Measurements from ENCODE around the gene PLEK. TPM values are rescaled to one million over a fixed set of nuclear protein-coding genes. Genes with fewer than 3 reads are reported as not detected.

PLEK gene
- polyA plus RNA-seq, 3 donors: 351 to 708 (median 403) TPM

DNA sequence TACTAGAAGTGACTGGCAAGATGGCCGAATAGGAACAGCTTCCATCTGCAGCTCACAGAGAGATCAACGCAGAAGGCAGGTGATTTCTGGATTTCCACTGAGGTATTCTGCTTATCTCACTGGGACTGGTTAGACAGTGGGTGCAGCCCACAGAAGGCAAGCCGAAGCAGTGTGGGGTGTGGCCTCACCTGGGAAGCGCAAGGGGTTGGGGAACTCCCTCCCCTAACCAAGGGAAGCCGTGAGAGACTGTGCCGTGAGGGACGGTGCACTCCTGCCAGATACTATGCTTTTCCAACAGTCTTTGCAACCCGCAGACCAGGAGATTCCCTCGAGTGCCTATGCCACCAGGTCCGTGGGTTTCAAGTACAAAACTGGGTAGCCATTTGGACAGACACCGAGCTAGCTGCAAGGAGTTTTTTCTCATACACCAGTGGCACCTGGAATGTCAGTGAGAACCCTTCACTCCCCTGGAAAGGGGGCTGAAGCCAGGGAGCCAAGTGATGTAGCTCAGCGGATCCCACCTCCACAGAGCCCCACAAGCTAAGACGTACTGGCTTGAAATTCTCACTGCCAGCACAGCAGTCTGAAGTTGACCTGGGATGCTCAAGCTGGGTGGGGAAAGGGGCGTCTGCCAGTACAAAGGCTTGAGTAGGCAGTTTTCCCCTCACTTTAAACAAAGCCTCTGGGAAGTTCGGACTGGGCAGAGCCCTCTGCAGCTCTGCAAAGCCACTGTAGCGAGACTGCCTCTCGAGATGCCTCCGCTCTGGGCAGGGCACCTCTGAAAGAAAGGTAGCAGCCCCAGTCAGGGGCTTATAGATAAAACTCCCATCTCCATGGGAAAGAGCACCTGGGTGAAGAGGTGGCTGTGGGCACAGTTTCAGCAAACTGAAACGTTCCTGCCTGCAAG is 40.1 kb downstream of the PLEK start:
- Mint-ChIP-seq H3K4me3 (no peak overlapping the region), H3K4me1 (peaks cover 4% of the 10 kb centered on the region), H3K9me3 (peaks cover 5 to 16% (median 12%) of the 10 kb centered on the region in 7 donors), H3K27ac (no peak overlapping the region), H3K27me3 (ENCODE audit: low read depth in 3 of 3) (no peaks in the 10 kb centered on the region), H3K36me3 (peaks cover 54 to 67% of the 10 kb centered on the region in 2 donors)
- no peak overlapping the region for H2AFZ ChIP-seq (ENCODE audit: insufficient read depth, low read depth, low read length, poor library complexity, severe bottlenecking)
- no peaks in the 10 kb centered on the region for H3K9me3 ChIP-seq (replicated peaks in 1 of 2; ENCODE audit: control insufficient read depth in 1 of 2, insufficient read depth in 1 of 2, low read length in 2 of 2)
- intact Hi-C loops (cut with micrococcal nuclease): no loop called here
- no peaks in the 10 kb centered on the region for H3K27me3 ChIP-seq (ENCODE audit: control insufficient read depth in 2 of 2, insufficient read depth in 2 of 2, low read length in 2 of 2)
- no peak overlapping the region for H3K27ac ChIP-seq (ENCODE audit: low read depth in 1 of 2, low read length in 2 of 2)
- peaks cover 3% of the 10 kb centered on the region for H4K20me1 ChIP-seq (ENCODE audit: insufficient read depth, low read length)
- no peak overlapping the region for H3K9ac ChIP-seq (ENCODE audit: insufficient read depth, low read length, poor library complexity, severe bottlenecking)
- H3K4me1 ChIP-seq (ENCODE audit: control insufficient read depth in 1 of 2, insufficient read depth in 2 of 2, low read length in 2 of 2): no peaks in the 10 kb centered on the region
- no peak for DNase-seq
- H3K4me2 ChIP-seq (replicated peaks; ENCODE audit: extremely low read depth, low read length, poor library complexity, severe bottlenecking): no peak overlapping the region
- no peaks in the 10 kb centered on the region for H3K79me2 ChIP-seq (ENCODE audit: insufficient read depth, low read length)
- H3K4me3 ChIP-seq (replicated peaks in 1 of 3; ENCODE audit: low read depth in 2 of 3, low read length in 3 of 3): no peak overlapping the region
- H3K36me3 ChIP-seq (replicated peaks in 1 of 2; ENCODE audit: control insufficient read depth in 1 of 2, insufficient read depth in 2 of 2, low read length in 2 of 2): peaks cover 0 to 40% of the 10 kb centered on the region in 2 donors
- TF ChIP-seq, protein P1, sequence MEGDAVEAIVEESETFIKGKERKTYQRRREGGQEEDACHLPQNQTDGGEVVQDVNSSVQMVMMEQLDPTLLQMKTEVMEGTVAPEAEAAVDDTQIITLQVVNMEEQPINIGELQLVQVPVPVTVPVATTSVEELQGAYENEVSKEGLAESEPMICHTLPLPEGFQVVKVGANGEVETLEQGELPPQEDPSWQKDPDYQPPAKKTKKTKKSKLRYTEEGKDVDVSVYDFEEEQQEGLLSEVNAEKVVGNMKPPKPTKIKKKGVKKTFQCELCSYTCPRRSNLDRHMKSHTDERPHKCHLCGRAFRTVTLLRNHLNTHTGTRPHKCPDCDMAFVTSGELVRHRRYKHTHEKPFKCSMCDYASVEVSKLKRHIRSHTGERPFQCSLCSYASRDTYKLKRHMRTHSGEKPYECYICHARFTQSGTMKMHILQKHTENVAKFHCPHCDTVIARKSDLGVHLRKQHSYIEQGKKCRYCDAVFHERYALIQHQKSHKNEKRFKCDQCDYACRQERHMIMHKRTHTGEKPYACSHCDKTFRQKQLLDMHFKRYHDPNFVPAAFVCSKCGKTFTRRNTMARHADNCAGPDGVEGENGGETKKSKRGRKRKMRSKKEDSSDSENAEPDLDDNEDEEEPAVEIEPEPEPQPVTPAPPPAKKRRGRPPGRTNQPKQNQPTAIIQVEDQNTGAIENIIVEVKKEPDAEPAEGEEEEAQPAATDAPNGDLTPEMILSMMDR (IDR thresholded peaks at IDR 0.05): no peak
- 93% methylated on average over 11 of the region's 19 CpGs for WGBS (ENCODE audit: insufficient coverage)

DNA sequence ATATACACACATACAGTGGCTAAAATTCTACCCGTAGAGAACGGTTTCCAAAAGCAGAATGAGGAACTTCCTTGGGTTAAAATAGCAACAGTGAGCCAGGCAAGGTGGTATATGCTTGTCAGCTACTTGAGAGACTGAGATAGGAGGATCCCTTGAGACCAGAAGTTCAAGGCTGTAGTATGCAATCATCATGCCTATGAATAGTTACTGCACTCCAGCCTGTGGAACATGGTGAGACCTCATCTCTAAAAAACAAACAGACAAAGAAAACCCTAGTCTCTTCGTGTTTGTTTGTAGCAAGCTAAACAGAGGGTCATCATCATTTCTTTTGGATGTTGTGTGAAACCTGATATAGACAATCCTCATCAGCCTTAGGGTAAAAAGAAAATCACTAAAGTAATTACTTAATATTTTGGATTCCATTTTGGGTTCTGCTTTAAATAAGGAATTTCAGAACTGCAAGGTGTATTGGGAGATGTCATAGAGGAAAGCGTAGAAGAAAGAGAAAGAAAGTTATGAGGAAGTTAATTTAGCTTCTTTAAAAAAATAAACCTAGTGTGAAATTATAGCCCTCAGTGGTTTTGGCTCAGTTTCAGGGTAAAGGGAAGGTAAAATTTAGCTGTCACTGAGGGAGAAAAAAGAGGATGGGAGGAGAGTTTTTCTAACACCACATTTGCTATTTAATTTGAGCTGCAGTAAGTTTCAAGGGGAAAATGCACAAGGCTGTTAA is 46.5 kb downstream of the PLEK start:
- DNase-seq: peak in 2 of 3 donors; percentile 41 to 47
- H3K27me3 ChIP-seq (ENCODE audit: control insufficient read depth in 2 of 2, insufficient read depth in 2 of 2, low read length in 2 of 2): no peaks in the 10 kb centered on the region
- H3K36me3 Mint-ChIP-seq: peaks cover 3 to 11% of the 10 kb centered on the region in 2 donors
- peaks cover 4 to 12% (median 8%) of the 10 kb centered on the region in 7 donors for H3K9me3 Mint-ChIP-seq
- H4K20me1 ChIP-seq (ENCODE audit: insufficient read depth, low read length): no peaks in the 10 kb centered on the region
- H3K9ac ChIP-seq (ENCODE audit: insufficient read depth, low read length, poor library complexity, severe bottlenecking): no peak overlapping the region
- H3K4me1 ChIP-seq (ENCODE audit: control insufficient read depth in 1 of 2, insufficient read depth in 2 of 2, low read length in 2 of 2): peaks cover 22 to 23% of the 10 kb centered on the region in 2 donors
- TF ChIP-seq, protein P1 (IDR thresholded peaks at IDR 0.05): no peak
- H3K79me2 ChIP-seq (ENCODE audit: insufficient read depth, low read length): no peaks in the 10 kb centered on the region
- peak overlapping the region; percentile 72 to 90 (median 84) for H3K27ac Mint-ChIP-seq
- H3K4me1 Mint-ChIP-seq: peaks cover 32% of the 10 kb centered on the region
- WGBS (ENCODE audit: insufficient coverage): no CpG with 5 or more reads among the region's 4 CpGs
- H3K4me3 ChIP-seq (replicated peaks in 1 of 3; ENCODE audit: low read depth in 2 of 3, low read length in 3 of 3): peak overlapping the region in 1 of 3 experiments; percentile 24
- no peak overlapping the region for H2AFZ ChIP-seq (ENCODE audit: insufficient read depth, low read depth, low read length, poor library complexity, severe bottlenecking)
- no peaks in the 10 kb centered on the region for H3K36me3 ChIP-seq (replicated peaks in 1 of 2; ENCODE audit: control insufficient read depth in 1 of 2, insufficient read depth in 2 of 2, low read length in 2 of 2)
- no peaks in the 10 kb centered on the region for H3K27me3 Mint-ChIP-seq (ENCODE audit: low read depth in 3 of 3)
- H3K27ac ChIP-seq (ENCODE audit: low read depth in 1 of 2, low read length in 2 of 2): peak overlapping the region in 1 of 2 donors; percentile 59
- no peaks in the 10 kb centered on the region for H3K9me3 ChIP-seq (replicated peaks in 1 of 2; ENCODE audit: control insufficient read depth in 1 of 2, insufficient read depth in 1 of 2, low read length in 2 of 2)
- peak overlapping the region; percentile 66 for H3K4me3 Mint-ChIP-seq
- H3K4me2 ChIP-seq (replicated peaks; ENCODE audit: extremely low read depth, low read length, poor library complexity, severe bottlenecking): peak overlapping the region; percentile 62
- intact Hi-C loops (cut with micrococcal nuclease): no loop called here

Measured in CD14-positive monocyte (primary cell).